Stimulated activated CD4-positive, alpha-beta T cell treated with anti-CD3 and anti-CD28 coated beads, TNF-alpha, amount 100 ng/mL, for 1 hour (primary cell): ENCODE data around the gene RWDD2A.

Experiments
- DNase-seq, 3 donors: peaks; one replicate each; pipeline ENCODE4 v3.0.0-alpha.2; 2020; ENCODE audit warnings: low read depth in 3 of 3, low spot score in 1 of 3

The RWDD2A gene

GRCh38 chr6:83198486-83199172, 5.5 kb downstream of the RWDD2A start:
- DNase-seq = no peak

GRCh38 chr6:83199173-83199862, 6.2 kb downstream of the RWDD2A start:
- no peak for DNase-seq

- DNase-seq = no peak
Measured at GRCh38 chr6:83199863-83200225, 6.7 kb downstream of the RWDD2A start.

GRCh38 chr6:83202031-83202430, 8.9 kb downstream of the RWDD2A start:
- DNase-seq = no peak

- DNase-seq = peak in 1 of 3 donors; percentile 10
Measured at GRCh38 chr6:83215131-83216047, 22.2 kb downstream of the RWDD2A start.

- DNase-seq = no peak
Measured at GRCh38 chr6:83216806-83217205, 23.6 kb downstream of the RWDD2A start.

- no peak for DNase-seq
Measured at GRCh38 chr6:83218646-83219045, 25.5 kb downstream of the RWDD2A start.

- DNase-seq = no peak
Measured at GRCh38 chr6:83220121-83220520, 27.0 kb downstream of the RWDD2A start.

GRCh38 chr6:83221276-83221675, 28.1 kb downstream of the RWDD2A start:
- no peak for DNase-seq

GRCh38 chr6:83221889-83222479, 28.8 kb downstream of the RWDD2A start:
- DNase-seq = no peak

GRCh38 chr6:83226517-83226916, 33.4 kb downstream of the RWDD2A start:
- DNase-seq = no peak

GRCh38 chr6:83231146-83231545, 38.0 kb downstream of the RWDD2A start:
- no peak for DNase-seq

GRCh38 chr6:83247471-83247870, 54.3 kb downstream of the RWDD2A start:
- no peak for DNase-seq
